PC-9 (cell line): Measurements from ENCODE around the gene YARS2. TPM values are rescaled to one million over a fixed set of nuclear protein-coding genes. Genes with fewer than 3 reads are reported as not detected.

Experiments
- BruUV-seq: library from RNA; stranded (reverse); fragments of 400-500 nt; replicated peaks from 2 replicates; lab custom pipeline; 2021; lab: Mats Ljungman, UMichigan
- CTCF ChIA-PET: fragments of 300-600 bp; sonication (Branson Sonifier 250); formaldehyde crosslinking; loops from one replicate; lab custom pipeline; 2022; ENCODE audit warnings: antibody characterized with exemption; lab: Charles Lee
- POLR2A ChIA-PET: fragments of 300-600 bp; sonication (Branson Sonifier 250); formaldehyde crosslinking; loops from one replicate; lab custom pipeline; 2022; ENCODE audit warnings: antibody characterized with exemption; ENCODE audit not compliant: unreplicated experiment; lab: Charles Lee
- DNase-seq, 2 experiments: peaks; one replicate each; pipeline versions ENCODE4 v3.0.0 to v3.0.0-alpha.2; 2015 to 2022; ENCODE audit warnings: mixed read lengths in 1 of 2
- H2AFZ ChIP-seq: fragments of 200-600 bp; sonication (generic); 2 replicates; pipeline ENCODE4 v1.8.1; 2017; ENCODE audit warnings: antibody characterized with exemption
- H3F3A ChIP-seq: fragments of 200-600 bp; sonication (generic); 2 replicates; pipeline ENCODE4 v1.8.1; 2017; ENCODE audit warnings: antibody characterized with exemption, mild to moderate bottlenecking, low read depth; ENCODE audit not compliant: insufficient read depth
- H3K27ac ChIP-seq: fragments of 200-600 bp; sonication (generic); 2 replicates; pipeline ENCODE4 v1.6.1; 2016; ENCODE audit warnings: mixed run types
- H3K27me3 ChIP-seq: fragments of 200-600 bp; sonication (generic); 2 replicates; pipeline ENCODE4 v1.6.1; 2016; ENCODE audit warnings: low read depth, mixed run types; ENCODE audit not compliant: insufficient read depth
- H3K36me3 ChIP-seq: fragments of 200-600 bp; sonication (generic); 2 replicates; pipeline ENCODE4 v1.6.1; 2016; ENCODE audit warnings: low read depth, mixed run types
- H3K4me1 ChIP-seq: fragments of 200-600 bp; sonication (generic); replicated peaks from 2 replicates; pipeline ENCODE4 v1.6.1; 2016; ENCODE audit warnings: mixed run types; ENCODE audit not compliant: insufficient read depth
- H3K4me2 ChIP-seq: fragments of 200-600 bp; sonication (generic); 2 replicates; pipeline ENCODE4 v1.6.1; 2017; ENCODE audit warnings: mixed run types
- H3K4me3 ChIP-seq: fragments of 200-600 bp; sonication (generic); 2 replicates; pipeline ENCODE4 v1.6.1; 2016; ENCODE audit warnings: mixed run types
- H3K79me2 ChIP-seq: fragments of 200-600 bp; sonication (generic); 2 replicates; pipeline ENCODE4 v1.6.1; 2017; ENCODE audit warnings: low read depth, mixed run types
- H3K9me2 ChIP-seq: fragments of 200-600 bp; sonication (generic); 2 replicates; pipeline ENCODE4 v1.8.1; 2017; ENCODE audit warnings: mild to moderate bottlenecking; ENCODE audit not compliant: insufficient read depth
- H3K9me3 ChIP-seq: fragments of 200-600 bp; sonication (generic); 2 replicates; pipeline ENCODE4 v1.8.1; 2016; ENCODE audit warnings: low read depth; ENCODE audit not compliant: insufficient read depth
- H4K20me1 ChIP-seq: fragments of 200-600 bp; sonication (generic); 2 replicates; pipeline ENCODE4 v1.8.1; 2017; ENCODE audit not compliant: insufficient read depth
- CTCF ChIP-seq: fragments of 200-600 bp; sonication (generic); conservative IDR thresholded peaks from 2 replicates; pipeline ENCODE4 v1.6.1; 2017; ENCODE audit warnings: mixed run types, antibody characterized with exemption, mild to moderate bottlenecking, moderate library complexity
- EZH2 ChIP-seq: fragments of 200-600 bp; sonication (generic); IDR thresholded peaks from 2 replicates; pipeline ENCODE4 v1.8.0; 2017; ENCODE audit warnings: antibody characterized with exemption, low read depth
- intact Hi-C: fragments of 100-400 bp; cut with micrococcal nuclease; formaldehyde crosslinking; loops from one replicate; pipeline ENCODE4 v1.10.0; 2022; ENCODE audit not compliant: unreplicated experiment
- total RNA-seq: library from RNA; stranded (reverse); gene quantifications from 2 replicates; pipeline ENCODE4 v1.2.3, GENCODE V29; 2021

The YARS2 gene
- total RNA-seq, 1 experiment from 2014 or later: 36.6 TPM

- H4K20me1 ChIP-seq: 0 out of 2 replicates have a peak, but pooled peaks cover 5% of the 10 kb centered on the region
- H3K36me3 ChIP-seq: peaks cover 43% of the 10 kb centered on the region
- H3K4me1 ChIP-seq: peaks cover 21% of the 10 kb centered on the region
- intact Hi-C loops: loop anchor here (2.0 kb wide), 2 partner anchors 75 to 143 kb away; partner anchors contain the start of genes DNM1L and PKP2
- peak overlapping the region; percentile 97 for H3K4me2 ChIP-seq
- DNase-seq: no peak
- BruUV-seq: no TSS peak
- H3K9me2 ChIP-seq: no peaks in the 10 kb centered on the region
- POLR2A ChIA-PET: interaction anchor here (0.6 to 0.7 kb wide), 2 partner anchors 74 to 1268 kb away, joined by 8 to 39 read pairs; no protein-coding TSS in a partner anchor
- CTCF ChIA-PET: no interaction called here
- H3K27me3 ChIP-seq: no peaks in the 10 kb centered on the region
- TF ChIP-seq EZH2 (no peak), CTCF (no peak)
- peaks cover 31% of the 10 kb centered on the region for H3K79me2 ChIP-seq
- H2AFZ ChIP-seq: no peak overlapping the region
- H3K4me3 ChIP-seq: peak overlapping the region; percentile 84
- no peaks in the 10 kb centered on the region; the same call in 1 of the 2 replicates for H3K9me3 ChIP-seq
- peaks cover 11% of the 10 kb centered on the region; the same call in 1 of the 2 replicates for H3F3A ChIP-seq
- peak overlapping the region; percentile 91 for H3K27ac ChIP-seq
Measured at GRCh38 chr12:32754111-32754510, 1.6 kb downstream of the YARS2 start.

GRCh38 chr12:32753605-32754004 lies 2.1 kb downstream of the YARS2 start:
- H3K9me3 ChIP-seq: no peaks in the 10 kb centered on the region; the same call in 1 of the 2 replicates
- H3K27me3 ChIP-seq: no peaks in the 10 kb centered on the region
- peaks cover 47% of the 10 kb centered on the region for H3K36me3 ChIP-seq
- TF ChIP-seq EZH2 (no peak), CTCF (no peak)
- H3K4me2 ChIP-seq: peak overlapping the region; percentile 97
- H3K4me1 ChIP-seq: peaks cover 21% of the 10 kb centered on the region
- no peak overlapping the region for H2AFZ ChIP-seq
- no peaks in the 10 kb centered on the region for H3K9me2 ChIP-seq
- POLR2A ChIA-PET: interaction anchor here (0.5 kb wide), 1 partner anchor 1268 kb away, joined by 3 read pairs; no protein-coding TSS in a partner anchor
- CTCF ChIA-PET: no interaction called here
- intact Hi-C loops: loop anchor here (2.0 kb wide), 2 partner anchors 75 to 143 kb away; partner anchors contain the start of genes DNM1L and PKP2
- H3K79me2 ChIP-seq: peaks cover 31% of the 10 kb centered on the region
- peak overlapping the region; percentile 91 for H3K27ac ChIP-seq
- H4K20me1 ChIP-seq: 0 out of 2 replicates have a peak, but pooled peaks cover 5% of the 10 kb centered on the region
- no peak for DNase-seq
- BruUV-seq: no TSS peak
- H3F3A ChIP-seq: peaks cover 16% of the 10 kb centered on the region; the same call in 1 of the 2 replicates
- peak overlapping the region; percentile 84 for H3K4me3 ChIP-seq

GRCh38 chr12:32743264-32743663 lies 12.4 kb downstream of the YARS2 start:
- intact Hi-C loops: no loop called here
- Histone ChIP-seq H3F3A (peaks cover 32% of the 10 kb centered on the region), H2AFZ (no peak overlapping the region), H3K9me3 (no peaks in the 10 kb centered on the region), H3K4me1 (no peaks in the 10 kb centered on the region), H3K79me2 (0 out of 2 replicates have a peak, but pooled peaks cover 4% of the 10 kb centered on the region), H3K27ac (no peak overlapping the region), H4K20me1 (peaks cover 27% of the 10 kb centered on the region), H3K9me2 (no peaks in the 10 kb centered on the region), H3K4me3 (no peak overlapping the region), H3K27me3 (no peaks in the 10 kb centered on the region), H3K36me3 (peaks cover 47% of the 10 kb centered on the region), H3K4me2 (no peak overlapping the region)
- BruUV-seq: no TSS peak
- ChIA-PET POLR2A (no interaction called here), CTCF (no interaction called here)
- no peak for DNase-seq
- TF ChIP-seq CTCF: no peak
